OCI-LY7 (cell line): Measurements from ENCODE around the gene CNTLN. TPM values are rescaled to one million over a fixed set of nuclear protein-coding genes. Genes with fewer than 3 reads are reported as not detected.

Experiments used
- BruUV-seq: library from RNA; stranded (reverse); fragments of 400-500 nt; replicated peaks from 2 replicates; lab custom pipeline; 2021; lab: Mats Ljungman, UMichigan
- CTCF ChIA-PET: fragments of 300-600 bp; sonication (Branson Sonifier 250); formaldehyde crosslinking; loops from one replicate; lab custom pipeline; 2022; ENCODE audit warnings: antibody characterized with exemption; ENCODE audit not compliant: unreplicated experiment; lab: Charles Lee
- POLR2A ChIA-PET: fragments of 300-600 bp; sonication (Branson Sonifier 250); formaldehyde crosslinking; loops from one replicate; lab custom pipeline; 2022; ENCODE audit warnings: antibody characterized with exemption; lab: Charles Lee
- DNase-seq: peaks from one replicate; pipeline ENCODE4 v3.0.0-alpha.2; 2015; ENCODE audit warnings: low spot score
- H2AFZ ChIP-seq: fragments of 200-600 bp; sonication (generic), shearing (Covaris generic); 2 replicates; pipeline ENCODE4 v1.6.1; 2014; ENCODE audit warnings: mild to moderate bottlenecking, antibody characterized with exemption, low read length, moderate library complexity
- H3K27ac ChIP-seq: fragments of 200-600 bp; sonication (generic); 2 replicates; pipeline ENCODE4 v1.5.1; 2014; ENCODE audit warnings: mixed run types, low read depth, mild to moderate bottlenecking, moderate library complexity, low read length, inconsistent platforms; ENCODE audit not compliant: poor library complexity, severe bottlenecking
- H3K36me3 ChIP-seq: fragments of 200-600 bp; sonication (generic); 2 replicates; pipeline ENCODE4 v1.6.1; 2014; ENCODE audit warnings: mild to moderate bottlenecking, antibody characterized with exemption, low read length, moderate library complexity, mixed read lengths; ENCODE audit not compliant: insufficient read depth
- H3K4me1 ChIP-seq: fragments of 200-600 bp; sonication (generic); 2 replicates; pipeline ENCODE4 v1.5.1; 2014; ENCODE audit warnings: mild to moderate bottlenecking, low read length; ENCODE audit not compliant: insufficient read depth, poor library complexity, severe bottlenecking
- H3K4me2 ChIP-seq: fragments of 200-600 bp; sonication (generic); 2 replicates; pipeline ENCODE4 v1.6.1; 2014; ENCODE audit warnings: mild to moderate bottlenecking, low read length
- H3K4me3 ChIP-seq: fragments of 200-600 bp; sonication (generic); 2 replicates; pipeline ENCODE4 v1.5.1; 2014; ENCODE audit warnings: mild to moderate bottlenecking, low read depth, low read length; ENCODE audit not compliant: poor library complexity, severe bottlenecking
- H3K79me2 ChIP-seq: fragments of 200-600 bp; sonication (generic); 2 replicates; pipeline ENCODE4 v1.6.1; 2016; ENCODE audit warnings: low read depth, mild to moderate bottlenecking, low read length, moderate library complexity, mixed read lengths; ENCODE audit not compliant: insufficient read depth
- H3K9me2 ChIP-seq: fragments of 200-600 bp; sonication (generic); 2 replicates; pipeline ENCODE4 v1.6.1; 2016; ENCODE audit warnings: mild to moderate bottlenecking, low read length, mixed read lengths; ENCODE audit not compliant: insufficient read depth
- H3K9me3 ChIP-seq: fragments of 200-600 bp; sonication (generic); 2 replicates; pipeline ENCODE4 v1.6.1; 2014; ENCODE audit warnings: mild to moderate bottlenecking, mixed run types, low read length, mixed read lengths
- H4K20me1 ChIP-seq: fragments of 200-600 bp; sonication (generic); 2 replicates; pipeline ENCODE4 v1.6.1; 2014; ENCODE audit warnings: mild to moderate bottlenecking, antibody characterized with exemption, low read length, moderate library complexity, mixed read lengths; ENCODE audit not compliant: insufficient read depth
- CTCF ChIP-seq: fragments of 200-600 bp; sonication (generic); conservative IDR thresholded peaks from 2 replicates; pipeline ENCODE4 v1.5.1; 2014; ENCODE audit warnings: mild to moderate bottlenecking, antibody characterized with exemption, low read length, moderate library complexity, mixed read lengths
- EZH2phosphoT487 ChIP-seq: fragments of 200-600 bp; sonication (generic); IDR thresholded peaks from 2 replicates; pipeline ENCODE4 v1.6.1; 2018; ENCODE audit warnings: low read depth, borderline replicate concordance, mild to moderate bottlenecking, mixed run types, antibody characterized with exemption, low read length, moderate library complexity, mixed read lengths
- intact Hi-C: fragments of 100-400 bp; cut with micrococcal nuclease; formaldehyde crosslinking; loops from one replicate; pipeline ENCODE4 v1.10.0; 2022; ENCODE audit not compliant: unreplicated experiment
- total RNA-seq, 2 experiments: library from RNA; depleted of rRNA in 1 of 2; stranded (reverse); fragments of >200 nt in 1 of 2; shearing (Covaris generic) in 1 of 2; gene quantifications; 2 replicates each; pipeline ENCODE4 v1.2.3, GENCODE V29; 2014 to 2022

The CNTLN gene
- total RNA-seq, 2 experiments from 2014 or later: not detected

GRCh38 chr9:17140418-17140817 is 5.6 kb downstream of the CNTLN start:
- Histone ChIP-seq H3K4me3 (no peak overlapping the region), H3K9me3 (no peaks in the 10 kb centered on the region), H3K27ac (no peak overlapping the region), H3K36me3 (no peaks in the 10 kb centered on the region), H2AFZ (no peak overlapping the region), H3K79me2 (no peaks in the 10 kb centered on the region), H3K9me2 (no peaks in the 10 kb centered on the region), H4K20me1 (no peaks in the 10 kb centered on the region), H3K4me1 (no peaks in the 10 kb centered on the region), H3K4me2 (no peak overlapping the region)
- no peak for TF ChIP-seq EZH2phosphoT487
- no peak for TF ChIP-seq CTCF
- intact Hi-C loops: no loop called here
- no peak for DNase-seq
- BruUV-seq: no TSS peak
- CTCF ChIA-PET: no interaction called here
- POLR2A ChIA-PET: no interaction called here

- Histone ChIP-seq H3K4me3 (no peak overlapping the region), H3K4me1 (no peaks in the 10 kb centered on the region), H3K4me2 (no peak overlapping the region), H3K27ac (no peak overlapping the region), H2AFZ (no peak overlapping the region), H3K79me2 (no peaks in the 10 kb centered on the region), H3K9me3 (no peaks in the 10 kb centered on the region), H3K9me2 (no peaks in the 10 kb centered on the region), H3K36me3 (no peaks in the 10 kb centered on the region), H4K20me1 (no peaks in the 10 kb centered on the region)
- BruUV-seq: no TSS peak
- ChIA-PET POLR2A (no interaction called here), CTCF (no interaction called here)
- DNase-seq: no peak
- no peak for TF ChIP-seq CTCF
- TF ChIP-seq EZH2phosphoT487: no peak
- intact Hi-C loops: no loop called here
These were observed 13.5 kb downstream of the CNTLN start for GRCh38 chr9:17148324-17148723.

- H3K4me3 ChIP-seq: no peak overlapping the region
- H3K79me2 ChIP-seq: no peaks in the 10 kb centered on the region
- intact Hi-C loops: no loop called here
- no peak overlapping the region for H3K27ac ChIP-seq
- no peak overlapping the region for H3K4me2 ChIP-seq
- H4K20me1 ChIP-seq: no peaks in the 10 kb centered on the region
- H3K9me3 ChIP-seq: no peaks in the 10 kb centered on the region
- no peaks in the 10 kb centered on the region for H3K4me1 ChIP-seq
- H3K9me2 ChIP-seq: no peaks in the 10 kb centered on the region
- no peak overlapping the region for H2AFZ ChIP-seq
- DNase-seq: no peak
- POLR2A ChIA-PET: no interaction called here
- CTCF ChIA-PET: no interaction called here
- TF ChIP-seq CTCF (no peak), EZH2phosphoT487 (no peak)
- BruUV-seq: no TSS peak
- no peaks in the 10 kb centered on the region for H3K36me3 ChIP-seq
These were observed 24.6 kb downstream of the CNTLN start for GRCh38 chr9:17159469-17159868.
